ENCODE results near the gene CPPED1. TPM values are rescaled to one million over a fixed set of nuclear protein-coding genes. Genes with fewer than 3 reads are reported as not detected.

CPPED1 gene
- total RNA-seq, 1 experiment from 2014 or later = 63.2 TPM

Other genes starting within 250 kb of the CPPED1 start
- gene SHISA9, start 97.7 kb upstream of the CPPED1 start, total RNA-seq (2014; rRNA removed; shearing (Covaris generic); ENCODE audit: low replicate concordance) = 23.3 and 24.2 TPM in 2 replicates

Measured in Caki2 (cell line).